Fibroblast of gingiva (primary cell): ENCODE measurements around the gene IFNA16.
"Not testable (repeated sequence)": the region's sequence is repeated elsewhere in the genome, so short reads cannot be mapped to it uniquely, and the experiment has no call there.

ENCODE experiments used
- DNase-seq: peaks from one replicate; pipeline ENCODE4 v3.0.0-alpha.2; 2011; ENCODE audit warnings: low read depth

The IFNA16 gene

GRCh38 chr9:21217211-21217610 is at the start of gene IFNA16:
TSS of gene IFNA16 (minus strand) at chr9:21217311. CDS start at chr9:21217305, 6 bp downstream.
- not testable (repeated sequence) for DNase-seq

GRCh38 chr9:21265421-21266189 is 48.5 kb upstream of the IFNA16 start:
- DNase-seq = no peak

- no peak for DNase-seq
Measured at GRCh38 chr9:21255538-21256212, 38.6 kb upstream of the IFNA16 start.

- peak; percentile 7 for DNase-seq
Measured at GRCh38 chr9:21252721-21253547, 35.8 kb upstream of the IFNA16 start.

- DNase-seq = no peak
Measured at GRCh38 chr9:21251638-21252037, 34.5 kb upstream of the IFNA16 start.

GRCh38 chr9:21251190-21251589 is 34.1 kb upstream of the IFNA16 start:
- DNase-seq = no peak

GRCh38 chr9:21244836-21245235 is 27.7 kb upstream of the IFNA16 start:
- DNase-seq = no peak

- DNase-seq = no peak
Measured at GRCh38 chr9:21239911-21240310, 22.8 kb upstream of the IFNA16 start, which contains the start of gene IFNA14. TSS of gene IFNA14 (minus strand) at chr9:21240005. CDS start at chr9:21239935, 70 bp downstream.

GRCh38 chr9:21236360-21236714 is 19.2 kb upstream of the IFNA16 start:
- not testable (repeated sequence) for DNase-seq

GRCh38 chr9:21235468-21236359 is 18.6 kb upstream of the IFNA16 start:
- peak; percentile 21 for DNase-seq

GRCh38 chr9:21234153-21234687 is 17.1 kb upstream of the IFNA16 start:
- no peak for DNase-seq

- DNase-seq = no peak
Measured at GRCh38 chr9:21233258-21233657, 16.1 kb upstream of the IFNA16 start.

- no peak for DNase-seq
Measured at GRCh38 chr9:21228122-21228521, 11.0 kb upstream of the IFNA16 start, which contains the start of gene IFNA17. TSS of gene IFNA17 (minus strand) at chr9:21228222. CDS start at chr9:21228173, 49 bp downstream.

- DNase-seq = not testable (repeated sequence)
Measured at GRCh38 chr9:21213411-21214326, 3.4 kb downstream of the IFNA16 start.

GRCh38 chr9:21212160-21212559 is 5.0 kb downstream of the IFNA16 start:
- DNase-seq = not testable (repeated sequence)

- DNase-seq = not testable (repeated sequence)
Measured at GRCh38 chr9:21210782-21211181, 6.3 kb downstream of the IFNA16 start.

GRCh38 chr9:21210311-21210710 is 6.8 kb downstream of the IFNA16 start:
- DNase-seq = no peak

GRCh38 chr9:21207043-21207442 is 10.1 kb downstream of the IFNA16 start, which contains the start of gene IFNA10:
TSS of gene IFNA10 (minus strand) at chr9:21207143. CDS start at chr9:21207097, 46 bp downstream.
- DNase-seq = not testable (repeated sequence)

GRCh38 chr9:21205204-21205603 is 11.9 kb downstream of the IFNA16 start:
- no peak for DNase-seq

GRCh38 chr9:21202105-21202504 is 15.0 kb downstream of the IFNA16 start, which contains the start of gene IFNA7:
TSS of gene IFNA7 (minus strand) at chr9:21202205. CDS start at chr9:21202165, 40 bp downstream.
- not testable (repeated sequence) for DNase-seq
